RWPE1 (cell line): ENCODE results near the gene IKBIP.

ENCODE experiments used
- CTCF ChIA-PET: fragments of 350-600 bp; sonication (Branson Sonifier 250); formaldehyde crosslinking; extraction: SDS; loops from one replicate; lab custom pipeline; 2021; lab: Yijun Ruan, JAX
- POLR2A ChIA-PET: fragments of 400-600 bp; formaldehyde crosslinking; extraction: SDS; loops from one replicate; lab custom pipeline; 2020; ENCODE audit warnings: antibody characterized with exemption; ENCODE audit not compliant: low non-redundant PET; lab: Yijun Ruan, JAX
- DNase-seq: peaks from one replicate; pipeline ENCODE4 v3.0.0; 2012; ENCODE audit warnings: low spot score
- H3K27ac ChIP-seq: fragments of 450-650 bp; 2 replicates; pipeline ENCODE4 v1.5.1; 2017
- TF ChIP-seq, protein P1 (sequence below): fragments of 450-650 bp; conservative IDR thresholded peaks from 2 replicates; pipeline ENCODE4 v1.5.1; 2017; ENCODE audit warnings: low read depth, mild to moderate bottlenecking

Gene IKBIP, protein sequence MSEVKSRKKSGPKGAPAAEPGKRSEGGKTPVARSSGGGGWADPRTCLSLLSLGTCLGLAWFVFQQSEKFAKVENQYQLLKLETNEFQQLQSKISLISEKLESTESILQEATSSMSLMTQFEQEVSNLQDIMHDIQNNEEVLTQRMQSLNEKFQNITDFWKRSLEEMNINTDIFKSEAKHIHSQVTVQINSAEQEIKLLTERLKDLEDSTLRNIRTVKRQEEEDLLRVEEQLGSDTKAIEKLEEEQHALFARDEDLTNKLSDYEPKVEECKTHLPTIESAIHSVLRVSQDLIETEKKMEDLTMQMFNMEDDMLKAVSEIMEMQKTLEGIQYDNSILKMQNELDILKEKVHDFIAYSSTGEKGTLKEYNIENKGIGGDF

DNA sequence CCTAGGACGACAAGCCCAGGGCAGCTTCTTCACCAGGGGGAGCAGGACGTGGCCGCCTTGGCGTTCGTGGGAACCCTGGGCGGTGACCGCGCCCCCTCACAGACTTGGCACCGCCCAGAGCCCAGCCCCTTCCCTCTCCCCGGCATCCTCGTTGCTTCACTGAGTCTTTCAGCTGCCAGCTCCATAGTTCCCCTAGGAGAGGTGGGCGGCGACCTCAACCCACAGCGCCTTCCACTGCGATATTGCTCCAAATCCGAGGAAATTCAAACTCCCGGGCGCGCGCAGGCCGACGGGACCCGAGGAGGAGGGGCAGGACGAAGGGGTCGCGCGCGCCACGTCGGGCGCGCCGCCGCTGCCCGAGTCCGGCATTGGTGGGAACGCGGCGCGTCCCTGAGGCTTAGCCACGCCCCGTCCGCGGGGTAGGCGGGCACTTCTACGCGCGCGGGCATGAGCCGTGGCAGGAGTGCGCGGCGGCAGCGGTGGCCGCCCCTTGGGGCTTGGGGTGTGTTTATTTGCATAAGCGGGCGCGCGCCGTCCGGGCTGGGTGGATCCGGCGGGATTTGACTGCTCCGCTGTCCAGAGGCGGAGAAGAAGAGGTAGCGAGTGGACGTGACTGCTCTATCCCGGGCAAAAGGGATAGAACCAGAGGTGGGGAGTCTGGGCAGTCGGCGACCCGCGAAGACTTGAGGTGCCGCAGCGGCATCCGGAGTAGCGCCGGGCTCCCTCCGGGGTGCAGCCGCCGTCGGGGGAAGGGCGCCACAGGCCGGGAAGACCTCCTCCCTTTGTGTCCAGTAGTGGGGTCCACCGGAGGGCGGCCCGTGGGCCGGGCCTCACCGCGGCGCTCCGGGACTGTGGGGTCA is at the start of gene IKBIP, which contains the start of gene APAF1:
TSS of gene IKBIP (minus strand) at position 77 of the 860 bp plus-strand sequence. CDS start 87 bp downstream, outside the sequence.
TSS of gene APAF1 (plus strand) at position 579 of the 860 bp plus-strand sequence. CDS start 3,070 bp downstream, outside the sequence.
- peak within 1 kb of the TSS; percentile 100 for H3K27ac ChIP-seq
- TF ChIP-seq, protein P1, sequence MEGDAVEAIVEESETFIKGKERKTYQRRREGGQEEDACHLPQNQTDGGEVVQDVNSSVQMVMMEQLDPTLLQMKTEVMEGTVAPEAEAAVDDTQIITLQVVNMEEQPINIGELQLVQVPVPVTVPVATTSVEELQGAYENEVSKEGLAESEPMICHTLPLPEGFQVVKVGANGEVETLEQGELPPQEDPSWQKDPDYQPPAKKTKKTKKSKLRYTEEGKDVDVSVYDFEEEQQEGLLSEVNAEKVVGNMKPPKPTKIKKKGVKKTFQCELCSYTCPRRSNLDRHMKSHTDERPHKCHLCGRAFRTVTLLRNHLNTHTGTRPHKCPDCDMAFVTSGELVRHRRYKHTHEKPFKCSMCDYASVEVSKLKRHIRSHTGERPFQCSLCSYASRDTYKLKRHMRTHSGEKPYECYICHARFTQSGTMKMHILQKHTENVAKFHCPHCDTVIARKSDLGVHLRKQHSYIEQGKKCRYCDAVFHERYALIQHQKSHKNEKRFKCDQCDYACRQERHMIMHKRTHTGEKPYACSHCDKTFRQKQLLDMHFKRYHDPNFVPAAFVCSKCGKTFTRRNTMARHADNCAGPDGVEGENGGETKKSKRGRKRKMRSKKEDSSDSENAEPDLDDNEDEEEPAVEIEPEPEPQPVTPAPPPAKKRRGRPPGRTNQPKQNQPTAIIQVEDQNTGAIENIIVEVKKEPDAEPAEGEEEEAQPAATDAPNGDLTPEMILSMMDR, result no peak
- CTCF ChIA-PET, result interaction anchor here (0.7 to 1.0 kb wide), 2 partner anchors 9 to 30 kb away, joined by 3 read pairs; no protein-coding TSS in a partner anchor

DNA sequence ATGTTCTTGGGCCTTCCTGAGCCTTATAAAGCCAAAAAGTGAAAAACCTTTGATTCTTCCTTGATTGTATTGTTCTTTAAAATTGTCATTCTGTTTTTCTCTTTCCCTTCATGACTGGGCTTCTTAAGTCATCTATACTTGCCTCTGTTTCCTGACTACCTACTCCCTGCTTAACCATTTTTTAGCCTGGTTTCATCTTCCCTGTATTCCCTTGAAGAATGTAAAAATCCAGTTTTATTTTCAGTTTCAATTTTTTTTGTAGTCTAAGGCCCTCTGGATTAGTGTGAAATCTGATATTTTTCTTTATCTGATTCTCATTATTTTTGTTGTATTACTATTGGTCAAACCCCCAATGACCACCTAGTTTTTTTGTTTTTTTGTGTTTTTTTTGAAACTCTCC is 46.8 kb upstream of the IKBIP start:
- no peak overlapping the region for H3K27ac ChIP-seq
- DNase-seq, result no peak
- TF ChIP-seq, protein P1, result no peak
- ChIA-PET POLR2A (no interaction called here), CTCF (no interaction called here)

More for the DNA sequence above, at the start of gene IKBIP, which contains the start of gene APAF1:
- peak; percentile 94 for DNase-seq
- POLR2A ChIA-PET, result no interaction called here

DNA sequence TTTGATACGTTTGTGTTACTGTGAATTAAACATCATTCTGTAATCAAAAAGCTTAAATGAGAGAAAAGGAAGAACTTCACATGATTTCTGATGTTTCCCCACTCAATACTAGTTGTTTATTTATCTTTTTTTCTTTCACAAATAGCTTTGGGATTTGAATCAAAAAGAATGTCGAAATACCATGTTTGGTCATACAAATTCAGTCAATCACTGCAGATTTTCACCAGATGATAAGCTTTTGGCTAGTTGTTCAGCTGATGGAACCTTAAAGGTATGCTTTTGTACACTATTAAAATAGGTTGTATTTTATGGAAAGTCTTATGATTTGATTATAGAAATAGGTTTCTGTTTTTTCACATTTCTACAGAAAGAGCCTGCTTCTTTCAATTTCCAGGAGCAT is 42.0 kb upstream of the IKBIP start:
- TF ChIP-seq, protein P1, result no peak
- no peak overlapping the region for H3K27ac ChIP-seq
- ChIA-PET POLR2A (no interaction called here), CTCF (no interaction called here)
- no peak for DNase-seq

DNA sequence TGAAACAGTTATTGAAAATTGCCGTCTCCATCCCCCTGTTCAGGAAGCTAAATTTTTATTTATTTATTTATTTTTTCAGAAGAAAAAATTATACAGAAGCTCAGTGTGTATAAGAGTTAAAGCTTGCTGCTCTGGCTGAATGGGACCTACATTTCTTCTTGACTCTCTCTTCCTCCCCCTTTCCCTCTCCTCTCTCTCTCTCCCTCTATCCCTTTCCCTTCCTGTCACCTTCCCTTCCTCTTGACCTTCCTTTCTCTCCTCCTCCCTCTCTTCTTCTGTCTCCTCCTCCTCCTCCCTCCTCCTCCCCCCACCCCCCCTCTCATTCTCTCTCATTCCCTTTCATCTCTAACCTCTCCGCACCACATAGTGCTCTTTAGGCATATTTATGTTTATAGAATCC is 39.6 kb upstream of the IKBIP start:
- CTCF ChIA-PET, result no interaction called here
- H3K27ac ChIP-seq, result no peak overlapping the region
- DNase-seq, result no peak
- POLR2A ChIA-PET, result no interaction called here
- TF ChIP-seq, protein P1, result no peak

DNA sequence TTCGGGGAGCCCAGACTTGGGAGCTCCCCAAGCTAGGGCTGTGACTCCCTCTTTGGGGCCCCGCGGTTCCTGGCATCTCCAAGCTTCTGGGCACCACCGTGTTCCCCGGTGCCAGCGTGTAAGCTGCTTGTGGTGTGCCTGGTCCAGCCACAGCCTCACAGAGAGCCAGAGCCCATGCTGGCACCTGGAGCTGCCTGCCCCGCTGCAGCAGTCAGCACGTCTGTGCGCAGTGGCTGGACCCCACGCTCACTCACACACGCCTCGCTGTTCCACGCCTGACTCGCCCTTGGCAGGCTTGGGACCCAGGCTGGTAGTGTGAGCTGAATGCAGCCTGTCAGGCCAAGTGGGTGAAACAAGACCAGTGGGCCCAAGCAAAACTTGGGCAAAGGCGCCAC is 35.0 kb upstream of the IKBIP start:
- DNase-seq, result no peak
- ChIA-PET POLR2A (no interaction called here), CTCF (interaction anchor here (0.6 kb wide), 2 partner anchors 979 to 1080 kb away, joined by 3 read pairs; no protein-coding TSS in a partner anchor)

More for the DNA sequence above, 35.0 kb upstream of the IKBIP start:
- TF ChIP-seq, protein P1, result no peak
- H3K27ac ChIP-seq, result no peak overlapping the region
